Measurements from ENCODE around the gene TBC1D9.

DNA sequence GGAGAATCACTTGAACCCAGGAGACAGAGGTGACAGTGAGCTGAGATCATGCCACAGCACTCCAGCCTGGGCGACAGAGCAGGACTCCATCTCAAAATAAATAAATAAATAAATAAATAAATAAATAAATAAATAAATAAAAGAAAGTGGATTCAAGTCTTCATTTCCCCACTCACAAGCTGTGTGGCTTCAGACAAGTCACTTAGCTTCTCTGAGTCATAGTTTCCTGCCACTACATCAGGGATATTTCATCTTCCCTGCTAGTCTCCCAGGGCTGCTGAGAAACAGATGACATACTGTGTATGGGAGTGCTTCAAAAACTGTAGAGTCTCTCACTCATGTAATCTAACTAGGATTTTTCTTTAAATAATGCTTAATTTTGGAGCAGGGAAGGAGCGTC is 37.2 kb downstream of the TBC1D9 start:
- TF ChIP-seq, protein P1, sequence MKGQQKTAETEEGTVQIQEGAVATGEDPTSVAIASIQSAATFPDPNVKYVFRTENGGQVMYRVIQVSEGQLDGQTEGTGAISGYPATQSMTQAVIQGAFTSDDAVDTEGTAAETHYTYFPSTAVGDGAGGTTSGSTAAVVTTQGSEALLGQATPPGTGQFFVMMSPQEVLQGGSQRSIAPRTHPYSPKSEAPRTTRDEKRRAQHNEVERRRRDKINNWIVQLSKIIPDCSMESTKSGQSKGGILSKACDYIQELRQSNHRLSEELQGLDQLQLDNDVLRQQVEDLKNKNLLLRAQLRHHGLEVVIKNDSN (IDR thresholded peaks at IDR 0.05; ENCODE audit: borderline replicate concordance, low read depth), result no peak
- no peak for TF ChIP-seq POLR2AphosphoS5 (IDR thresholded peaks at IDR 0.05; ENCODE audit: low read depth, low read length)
- TF ChIP-seq, protein P2, sequence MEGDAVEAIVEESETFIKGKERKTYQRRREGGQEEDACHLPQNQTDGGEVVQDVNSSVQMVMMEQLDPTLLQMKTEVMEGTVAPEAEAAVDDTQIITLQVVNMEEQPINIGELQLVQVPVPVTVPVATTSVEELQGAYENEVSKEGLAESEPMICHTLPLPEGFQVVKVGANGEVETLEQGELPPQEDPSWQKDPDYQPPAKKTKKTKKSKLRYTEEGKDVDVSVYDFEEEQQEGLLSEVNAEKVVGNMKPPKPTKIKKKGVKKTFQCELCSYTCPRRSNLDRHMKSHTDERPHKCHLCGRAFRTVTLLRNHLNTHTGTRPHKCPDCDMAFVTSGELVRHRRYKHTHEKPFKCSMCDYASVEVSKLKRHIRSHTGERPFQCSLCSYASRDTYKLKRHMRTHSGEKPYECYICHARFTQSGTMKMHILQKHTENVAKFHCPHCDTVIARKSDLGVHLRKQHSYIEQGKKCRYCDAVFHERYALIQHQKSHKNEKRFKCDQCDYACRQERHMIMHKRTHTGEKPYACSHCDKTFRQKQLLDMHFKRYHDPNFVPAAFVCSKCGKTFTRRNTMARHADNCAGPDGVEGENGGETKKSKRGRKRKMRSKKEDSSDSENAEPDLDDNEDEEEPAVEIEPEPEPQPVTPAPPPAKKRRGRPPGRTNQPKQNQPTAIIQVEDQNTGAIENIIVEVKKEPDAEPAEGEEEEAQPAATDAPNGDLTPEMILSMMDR (IDR thresholded peaks at IDR 0.05), result no peak
- TF ChIP-seq, protein P3, sequence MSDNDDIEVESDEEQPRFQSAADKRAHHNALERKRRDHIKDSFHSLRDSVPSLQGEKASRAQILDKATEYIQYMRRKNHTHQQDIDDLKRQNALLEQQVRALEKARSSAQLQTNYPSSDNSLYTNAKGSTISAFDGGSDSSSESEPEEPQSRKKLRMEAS (IDR thresholded peaks at IDR 0.05; ENCODE audit: low read depth), result no peak

All from SK-N-SH (cell line).